Caco-2 (cell line): ENCODE results near the gene TCP1. TPM values are rescaled to one million over a fixed set of nuclear protein-coding genes. Genes with fewer than 3 reads are reported as not detected.
A peak's percentile ranks its signal among the peaks of the same experiment; 100 is the strongest.
"Not testable (repeated sequence)": the region's sequence is repeated elsewhere in the genome, so short reads cannot be mapped to it uniquely, and the experiment has no call there.

Experiments used
- BruUV-seq: library from RNA; stranded (reverse); fragments of 400-500 nt; replicated peaks from 2 replicates; lab custom pipeline; 2021; lab: Mats Ljungman, UMichigan
- CTCF ChIA-PET: fragments of 300-600 bp; sonication (Branson Sonifier 250); formaldehyde crosslinking; loops from one replicate; lab custom pipeline; 2022; ENCODE audit warnings: antibody characterized with exemption; lab: Charles Lee
- POLR2A ChIA-PET: fragments of 300-600 bp; sonication (Branson Sonifier 250); formaldehyde crosslinking; loops from one replicate; lab custom pipeline; 2022; ENCODE audit warnings: antibody characterized with exemption; lab: Charles Lee
- DNase-seq, 2 experiments: peaks; one replicate each; pipeline versions ENCODE4 v3.0.0 to v3.0.0-alpha.2; 2020 to 2022
- H3K27me3 ChIP-seq: replicated peaks from 2 replicates; pipeline ENCODE4 v1.6.0; 2011; ENCODE audit warnings: low read length; ENCODE audit not compliant: control insufficient read depth, insufficient read depth
- H3K36me3 ChIP-seq: 2 replicates; pipeline ENCODE4 v1.5.1; 2011; ENCODE audit warnings: low read length; ENCODE audit not compliant: control insufficient read depth, insufficient read depth
- H3K4me1 ChIP-seq: fragments of 250-450 bp; sonication (Bioruptor Pico); 2 replicates; pipeline ENCODE4 v1.5.1; 2020; ENCODE audit warnings: mild to moderate bottlenecking
- H3K4me3 ChIP-seq: 2 replicates; pipeline ENCODE4 v1.5.1; 2011; ENCODE audit warnings: low read depth, mild to moderate bottlenecking, control low read depth, low read length
- H3K9me3 ChIP-seq: fragments of 250-450 bp; sonication (Bioruptor Pico); 2 replicates; pipeline ENCODE4 v1.5.1; 2020; ENCODE audit warnings: mild to moderate bottlenecking, moderate library complexity
- H3K27ac Mint-ChIP-seq: one replicate; pipeline ENCODE4 v1.8.0; 2022; ENCODE audit warnings: mixed read lengths; ENCODE audit not compliant: unreplicated experiment
- H3K27me3 Mint-ChIP-seq: one replicate; pipeline ENCODE4 v1.8.0; 2022; ENCODE audit warnings: mixed read lengths; ENCODE audit not compliant: insufficient read depth, unreplicated experiment
- H3K36me3 Mint-ChIP-seq: one replicate; pipeline ENCODE4 v1.8.0; 2022; ENCODE audit warnings: mild to moderate bottlenecking, mixed read lengths; ENCODE audit not compliant: insufficient read depth, unreplicated experiment
- H3K4me1 Mint-ChIP-seq: one replicate; pipeline ENCODE4 v1.8.0; 2022; ENCODE audit warnings: low read depth, mixed read lengths; ENCODE audit not compliant: unreplicated experiment
- H3K4me3 Mint-ChIP-seq: one replicate; pipeline ENCODE4 v1.8.0; 2022; ENCODE audit warnings: mild to moderate bottlenecking, moderate library complexity, mixed read lengths; ENCODE audit not compliant: unreplicated experiment
- H3K9me3 Mint-ChIP-seq: one replicate; pipeline ENCODE4 v1.8.0; 2022; ENCODE audit warnings: mixed read lengths; ENCODE audit not compliant: unreplicated experiment
- intact Hi-C: fragments of 100-400 bp; cut with micrococcal nuclease; formaldehyde crosslinking; loops from one replicate; pipeline ENCODE4 v1.10.0; 2022; ENCODE audit not compliant: unreplicated experiment
- total RNA-seq: library from RNA; stranded (reverse); gene quantifications from 2 replicates; pipeline ENCODE4 v1.2.3, GENCODE V29; 2022
- TF ChIP-seq, protein P1 (sequence below), 2 experiments: fragments of 200-600 bp in 1 of 2; IDR thresholded peaks; 1 replicate in 1 of 2; 2 replicates in 1 of 2; pipeline versions ENCODE4 v1.5.1 to v1.8.0; 2011 to 2022; ENCODE audit warnings: antibody characterized with exemption in 1 of 2, control low read depth in 1 of 2, inconsistent platforms in 1 of 2, low read depth in 1 of 2, low read length in 1 of 2, mild to moderate bottlenecking in 1 of 2, moderate library complexity in 1 of 2; ENCODE audit not compliant: insufficient read depth in 1 of 2, severe bottlenecking in 1 of 2, unreplicated experiment in 1 of 2

Gene TCP1
- total RNA-seq, 1 experiment from 2014 or later: 286 TPM

DNA sequence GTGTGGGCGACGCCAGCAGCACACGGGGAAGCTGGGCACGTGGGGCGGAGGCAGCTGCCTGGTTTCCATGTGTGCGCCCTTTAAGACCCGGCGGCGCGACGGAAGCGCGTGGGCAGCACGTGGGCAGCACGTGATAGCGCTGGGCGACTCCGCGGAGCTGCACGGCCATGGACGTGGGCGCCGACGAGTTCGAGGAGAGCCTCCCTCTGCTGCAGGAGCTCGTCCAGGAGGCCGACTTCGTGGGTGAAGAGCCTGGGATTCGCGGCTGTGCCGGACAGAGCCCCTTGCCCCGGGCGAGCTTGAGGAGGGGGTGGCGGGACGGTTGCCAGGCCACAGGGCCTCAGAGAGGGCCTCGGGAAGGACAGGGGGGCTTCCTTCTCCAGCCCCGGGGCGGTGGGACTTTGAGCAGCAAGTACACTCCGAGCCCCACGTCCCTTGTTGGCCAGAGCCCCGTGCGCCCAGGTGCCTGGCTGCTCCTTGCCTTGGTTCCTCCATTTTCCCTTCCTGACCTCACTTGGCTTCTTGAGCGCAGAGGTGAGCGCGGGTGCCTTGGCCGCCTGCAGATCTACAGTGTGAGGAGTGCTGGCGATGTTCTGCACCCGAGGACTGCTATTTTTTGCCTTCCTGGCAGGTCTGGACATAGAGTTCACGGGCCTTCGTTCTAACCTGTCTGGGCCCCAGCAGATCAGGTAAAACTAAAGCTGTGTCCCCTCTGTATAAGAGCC lies 10.9 kb upstream of the TCP1 start, which contains the start of gene PNLDC1:
Gene PNLDC1 (plus strand): TSS at position 136 of the 725 bp plus-strand sequence. CDS start 32 bp downstream, at position 168.
- Mint-ChIP-seq H3K4me3 (no peak within 1 kb of the TSS), H3K9me3 (no peaks in the 10 kb centered on the region), H3K27me3 (no peaks in the 10 kb centered on the region), H3K4me1 (peaks cover 6% of the 10 kb centered on the region), H3K36me3 (peaks cover 48% of the 10 kb centered on the region), H3K27ac (no peak within 1 kb of the TSS)
- CTCF ChIA-PET: no interaction called here
- Histone ChIP-seq H3K4me1 (peaks cover 10% of the 10 kb centered on the region), H3K4me3 (no peak within 1 kb of the TSS), H3K36me3 (peaks cover 2% of the 10 kb centered on the region; the same call in 1 of the 2 replicates), H3K9me3 (no peaks in the 10 kb centered on the region), H3K27me3 (no peaks in the 10 kb centered on the region)
- POLR2A ChIA-PET: no interaction called here
- no TSS peak for BruUV-seq
- intact Hi-C loops: no loop called here
- DNase-seq: no peak
- TF ChIP-seq, protein P1, sequence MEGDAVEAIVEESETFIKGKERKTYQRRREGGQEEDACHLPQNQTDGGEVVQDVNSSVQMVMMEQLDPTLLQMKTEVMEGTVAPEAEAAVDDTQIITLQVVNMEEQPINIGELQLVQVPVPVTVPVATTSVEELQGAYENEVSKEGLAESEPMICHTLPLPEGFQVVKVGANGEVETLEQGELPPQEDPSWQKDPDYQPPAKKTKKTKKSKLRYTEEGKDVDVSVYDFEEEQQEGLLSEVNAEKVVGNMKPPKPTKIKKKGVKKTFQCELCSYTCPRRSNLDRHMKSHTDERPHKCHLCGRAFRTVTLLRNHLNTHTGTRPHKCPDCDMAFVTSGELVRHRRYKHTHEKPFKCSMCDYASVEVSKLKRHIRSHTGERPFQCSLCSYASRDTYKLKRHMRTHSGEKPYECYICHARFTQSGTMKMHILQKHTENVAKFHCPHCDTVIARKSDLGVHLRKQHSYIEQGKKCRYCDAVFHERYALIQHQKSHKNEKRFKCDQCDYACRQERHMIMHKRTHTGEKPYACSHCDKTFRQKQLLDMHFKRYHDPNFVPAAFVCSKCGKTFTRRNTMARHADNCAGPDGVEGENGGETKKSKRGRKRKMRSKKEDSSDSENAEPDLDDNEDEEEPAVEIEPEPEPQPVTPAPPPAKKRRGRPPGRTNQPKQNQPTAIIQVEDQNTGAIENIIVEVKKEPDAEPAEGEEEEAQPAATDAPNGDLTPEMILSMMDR (IDR thresholded peaks at IDR 0.05; ENCODE audit: insufficient read depth in 1 of 2, low read depth in 1 of 2, low read length in 1 of 2, severe bottlenecking in 1 of 2, unreplicated experiment in 1 of 2): no peak

- no peak overlapping the region for H3K4me3 Mint-ChIP-seq
- ChIA-PET CTCF (no interaction called here), POLR2A (no interaction called here)
- Histone ChIP-seq H3K36me3 (peaks cover 4% of the 10 kb centered on the region), H3K4me1 (no peaks in the 10 kb centered on the region), H3K27me3 (no peaks in the 10 kb centered on the region), H3K4me3 (no peak overlapping the region), H3K9me3 (no peaks in the 10 kb centered on the region)
- intact Hi-C loops: no loop called here
- TSS peak; percentile 14 for BruUV-seq
- no peak for DNase-seq
- no peaks in the 10 kb centered on the region for H3K27me3 Mint-ChIP-seq
- H3K4me1 Mint-ChIP-seq: no peaks in the 10 kb centered on the region
- H3K9me3 Mint-ChIP-seq: no peaks in the 10 kb centered on the region
- H3K27ac Mint-ChIP-seq: no peak overlapping the region
- TF ChIP-seq, protein P1 (IDR thresholded peaks at IDR 0.05; ENCODE audit: insufficient read depth in 1 of 2, low read depth in 1 of 2, low read length in 1 of 2, severe bottlenecking in 1 of 2, unreplicated experiment in 1 of 2): no peak
- H3K36me3 Mint-ChIP-seq: peaks cover 72% of the 10 kb centered on the region
Measured at GRCh38 chr6:159797554-159797953, 8.2 kb upstream of the TCP1 start.

GRCh38 chr6:159794976-159795375 lies 5.6 kb upstream of the TCP1 start:
- CTCF ChIA-PET, H3K4me3 ChIP-seq, POLR2A ChIA-PET, H3K36me3 ChIP-seq, H3K4me3 Mint-ChIP-seq, H3K9me3 Mint-ChIP-seq, BruUV-seq, DNase-seq, H3K27me3 ChIP-seq, H3K9me3 ChIP-seq, H3K4me1 Mint-ChIP-seq, H3K27me3 Mint-ChIP-seq, H3K27ac Mint-ChIP-seq, H3K4me1 ChIP-seq, intact Hi-C loops: not testable (repeated sequence)
- H3K36me3 Mint-ChIP-seq: peaks cover 86% of the 10 kb centered on the region
